Activated CD4-positive, CD25-positive, alpha-beta regulatory T cell treated with anti-CD3 and anti-CD28 coated beads, Interleukin-2, amount 50 U/mL, for 24 hours (primary cell): Measurements from ENCODE around the gene SYNCRIP.
A peak's percentile ranks its signal among the peaks of the same experiment; 100 is the strongest.
"Not testable (repeated sequence)": the region's sequence is repeated elsewhere in the genome, so short reads cannot be mapped to it uniquely, and the experiment has no call there.

Source experiments
- ATAC-seq, 2 donors: fragments of 150-1000 bp; cut with Tn5 transposase; one replicate each; pipeline ENCODE4 v1.10.0; 2021; ENCODE audit warnings: mild to moderate bottlenecking in 1 of 2, moderate library complexity in 1 of 2

The SYNCRIP gene

DNA sequence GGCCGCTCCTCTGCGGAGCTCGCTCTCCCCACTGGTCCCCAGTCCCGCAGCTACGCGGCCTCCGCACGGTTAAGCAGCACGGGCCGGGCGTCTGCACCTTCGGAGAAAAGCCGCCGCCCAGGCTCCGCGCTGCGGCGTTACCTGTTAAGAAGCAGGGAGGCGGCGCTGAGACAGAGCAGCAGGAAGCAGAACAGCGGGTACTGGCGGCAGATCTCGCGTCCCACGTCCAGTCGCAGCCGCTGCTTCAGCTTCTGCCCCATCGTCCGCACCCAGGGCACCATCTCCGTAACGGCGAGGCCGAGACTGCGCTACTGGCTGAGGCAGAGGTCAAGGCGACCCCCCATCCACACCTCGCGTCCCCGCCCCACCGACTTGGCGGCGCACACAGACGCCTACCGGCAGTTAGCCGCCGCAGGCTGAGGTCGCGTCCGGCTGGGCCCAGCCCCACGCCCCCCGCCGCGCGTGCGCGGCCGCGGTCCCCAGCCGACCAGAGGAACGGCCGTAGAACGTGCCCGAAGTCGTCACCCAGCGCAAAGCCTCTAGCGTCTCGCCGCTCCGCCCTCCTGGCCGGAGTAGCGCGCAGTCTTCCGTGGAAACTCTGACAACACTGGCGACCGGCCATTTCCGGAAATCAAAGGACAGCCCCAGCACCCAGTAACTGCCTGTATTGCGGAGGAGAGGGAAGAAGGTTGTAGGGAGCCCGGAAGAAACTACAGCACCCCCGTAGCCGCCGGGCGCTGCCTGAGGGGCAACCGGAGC is 49.1 kb downstream of the SYNCRIP start, which contains the start of gene SNX14:
TSS of gene SNX14 (minus strand) at position 421 of the 759 bp plus-strand sequence. CDS start at position 281, 140 bp downstream.
- peak; percentile 77 to 78 for ATAC-seq

DNA sequence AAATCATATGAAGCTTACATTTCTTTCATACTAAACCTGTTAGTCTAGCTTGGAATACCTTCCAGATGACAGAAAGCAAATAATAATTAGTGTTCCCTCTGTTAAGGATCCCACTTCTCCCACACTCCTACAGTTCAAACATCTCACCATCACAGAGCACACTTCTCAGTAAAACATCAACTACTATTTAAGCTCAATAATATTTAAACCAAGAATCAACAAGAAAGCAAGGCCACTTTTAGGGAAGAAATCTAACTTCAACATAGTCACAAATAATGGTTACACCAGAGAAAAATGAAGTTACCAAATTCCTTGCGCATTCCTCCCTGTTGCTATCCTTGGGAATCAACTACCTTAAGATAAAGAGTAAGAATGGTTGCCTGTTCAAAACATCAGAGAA is 50.7 kb downstream of the SYNCRIP start:
- no peak for ATAC-seq

DNA sequence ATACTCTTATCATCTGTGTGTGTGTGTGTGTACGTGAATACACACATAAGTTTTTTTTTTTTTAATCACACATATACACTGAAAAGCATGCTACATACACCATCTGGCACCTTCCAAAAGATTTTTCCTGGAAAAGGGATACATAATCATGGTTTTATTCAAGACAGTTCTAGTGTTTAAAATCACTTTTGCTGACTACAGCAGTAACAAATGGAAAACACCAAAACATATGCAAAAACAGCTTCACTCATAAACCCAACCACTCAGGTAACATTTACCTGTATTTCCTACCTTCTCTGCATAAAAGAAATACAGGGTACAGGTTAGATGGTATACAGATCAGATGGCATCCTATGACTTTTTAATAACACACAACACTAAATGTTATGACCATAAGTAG is 51.5 kb downstream of the SYNCRIP start:
- ATAC-seq = no peak

DNA sequence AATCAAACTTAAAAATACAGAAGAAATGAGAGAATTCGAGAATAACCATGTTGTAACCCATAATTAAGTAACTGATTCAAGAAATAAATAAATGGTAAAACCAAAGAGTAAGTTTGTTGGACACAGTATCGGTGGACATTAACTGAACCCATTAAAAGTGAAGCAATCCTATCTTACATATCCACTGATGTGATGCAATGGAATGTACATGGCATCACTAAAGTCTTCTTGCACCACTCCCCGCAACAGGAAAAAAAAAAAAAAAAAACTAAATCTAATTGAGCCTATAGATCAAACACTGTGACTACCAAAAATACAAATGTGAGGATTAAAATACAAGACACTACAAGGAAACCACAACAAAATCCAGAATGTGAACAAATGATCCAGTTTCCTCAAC is 56.9 kb downstream of the SYNCRIP start:
- ATAC-seq = no peak

DNA sequence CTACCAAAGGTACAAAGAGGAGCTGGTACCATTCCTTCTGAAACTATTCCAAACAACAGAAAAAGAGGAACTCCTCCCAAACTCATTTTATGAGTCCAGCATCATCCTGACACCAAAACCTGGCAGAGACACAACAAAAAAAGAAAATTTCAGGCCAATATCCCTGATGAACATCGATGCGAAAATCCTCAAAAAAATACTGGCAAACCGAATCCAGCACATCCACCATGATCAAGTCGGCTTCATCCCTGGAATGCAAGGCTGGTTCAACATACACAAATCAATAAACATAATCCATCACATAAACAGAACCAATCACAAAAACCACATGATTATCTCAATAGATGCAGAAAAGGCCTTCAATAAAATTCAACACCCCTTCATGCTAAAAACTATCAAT is 59.9 kb downstream of the SYNCRIP start:
- not testable (repeated sequence) for ATAC-seq

DNA sequence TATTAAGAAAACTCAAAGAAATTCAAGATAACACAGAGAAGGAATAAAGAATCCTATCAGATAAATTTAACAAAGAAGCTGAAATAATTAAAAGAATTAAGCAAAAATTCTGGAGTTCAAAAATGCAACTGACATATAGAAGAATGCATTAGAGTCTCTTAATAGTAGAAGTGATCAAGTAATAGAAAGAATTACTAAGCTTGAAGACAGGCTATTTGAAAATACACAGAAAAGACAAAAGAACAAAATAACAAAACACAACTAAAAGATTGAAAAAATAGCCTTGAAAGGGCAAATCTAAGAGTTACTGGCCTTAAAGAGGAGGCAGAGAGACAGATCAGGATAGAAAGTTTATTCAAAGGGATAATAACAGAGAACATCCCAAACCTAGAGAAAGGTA is 61.1 kb downstream of the SYNCRIP start:
- ATAC-seq = no peak

DNA sequence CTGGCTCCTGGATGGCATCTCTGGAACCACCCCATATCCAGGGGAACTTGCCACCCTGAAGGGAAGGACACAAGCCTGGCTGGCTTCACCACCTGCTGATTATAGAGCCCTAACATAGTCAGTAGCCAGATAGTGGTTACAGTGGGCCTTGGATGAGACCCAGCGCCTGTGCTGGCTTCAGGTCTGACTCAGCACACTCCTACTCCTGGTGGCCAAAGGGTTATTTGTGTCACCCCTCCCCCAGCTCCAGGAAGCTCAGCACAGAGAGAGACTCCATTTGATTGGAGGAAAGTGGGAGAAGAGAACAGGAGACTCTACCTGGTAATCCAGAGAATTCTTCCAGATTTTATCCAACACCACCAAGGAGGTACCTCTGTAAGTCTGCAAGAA is 61.8 kb downstream of the SYNCRIP start:
- ATAC-seq = no peak

DNA sequence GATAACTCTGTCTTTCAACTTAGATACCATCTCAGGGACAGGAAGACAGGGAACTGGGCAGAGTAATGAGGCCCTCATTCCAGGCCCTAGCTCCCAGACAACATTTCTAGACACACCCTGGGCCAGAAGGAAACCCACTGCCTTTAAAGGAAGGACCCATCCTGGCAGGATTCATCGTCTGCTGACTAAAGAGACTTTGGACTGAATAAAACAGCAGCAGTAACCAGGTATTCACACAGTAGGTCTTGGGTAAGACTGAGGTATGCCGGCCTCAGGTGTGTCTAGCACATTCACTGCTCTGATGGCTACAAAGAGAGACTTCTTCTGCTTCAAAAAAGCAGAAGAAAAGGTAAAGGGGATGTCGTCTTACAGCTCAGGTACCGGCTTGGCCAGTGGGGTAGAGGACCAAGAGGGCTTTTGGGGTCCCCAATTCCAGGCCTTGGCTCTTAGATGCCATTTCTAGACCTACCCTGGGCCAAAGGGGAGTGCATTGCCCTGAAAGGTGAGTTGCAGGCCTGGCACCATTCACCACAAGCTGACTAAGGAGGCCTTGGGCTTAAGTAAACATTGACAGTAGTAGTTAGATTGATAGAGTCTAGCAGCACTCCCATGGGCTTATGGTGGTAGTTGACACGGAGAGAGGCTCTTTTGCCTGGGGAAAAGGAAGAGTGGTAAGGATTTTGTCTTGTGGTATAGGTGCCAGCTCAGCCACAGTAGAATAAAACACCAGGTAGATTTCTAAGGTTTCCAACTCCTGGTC is 62.4 kb downstream of the SYNCRIP start:
- no peak for ATAC-seq

DNA sequence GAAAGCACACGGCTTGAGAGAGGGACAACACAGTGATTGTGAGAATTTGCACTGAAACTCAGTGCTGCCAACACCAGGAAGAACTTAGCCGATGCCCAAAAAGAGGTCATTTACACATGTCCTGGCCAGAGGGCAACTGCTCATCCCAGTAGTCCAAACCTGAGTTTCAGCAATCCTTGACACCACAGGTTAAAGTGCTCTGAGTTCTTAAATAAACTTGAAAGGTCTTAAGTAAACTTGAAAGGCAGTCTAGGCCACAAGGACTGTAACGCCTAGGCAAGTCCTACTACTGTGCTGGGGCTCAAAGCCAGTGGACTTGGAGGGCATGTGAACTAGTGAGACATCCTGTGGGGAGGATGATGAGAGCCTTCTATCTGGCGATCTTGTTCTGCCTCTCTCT is 63.1 kb downstream of the SYNCRIP start:
- ATAC-seq = no peak

DNA sequence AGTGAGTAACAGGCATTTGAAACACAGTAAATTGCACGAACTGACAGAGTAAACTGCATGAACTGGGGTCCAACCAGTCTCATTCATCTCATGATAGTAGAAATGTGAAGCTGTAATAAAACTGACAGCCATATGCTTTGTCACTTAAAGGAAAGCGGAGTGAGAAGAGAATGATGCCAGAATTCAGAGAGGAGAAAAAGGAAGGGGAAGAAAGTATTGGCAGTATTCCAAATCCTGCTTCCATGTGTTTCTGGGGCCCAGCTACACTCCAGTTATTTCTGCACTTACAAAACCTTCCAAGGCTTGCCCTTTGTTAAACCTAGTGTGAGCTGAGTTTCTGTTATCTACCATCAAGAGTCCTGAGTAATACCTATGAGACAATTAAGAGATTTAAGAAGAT is 66.2 kb downstream of the SYNCRIP start:
- no peak for ATAC-seq

DNA sequence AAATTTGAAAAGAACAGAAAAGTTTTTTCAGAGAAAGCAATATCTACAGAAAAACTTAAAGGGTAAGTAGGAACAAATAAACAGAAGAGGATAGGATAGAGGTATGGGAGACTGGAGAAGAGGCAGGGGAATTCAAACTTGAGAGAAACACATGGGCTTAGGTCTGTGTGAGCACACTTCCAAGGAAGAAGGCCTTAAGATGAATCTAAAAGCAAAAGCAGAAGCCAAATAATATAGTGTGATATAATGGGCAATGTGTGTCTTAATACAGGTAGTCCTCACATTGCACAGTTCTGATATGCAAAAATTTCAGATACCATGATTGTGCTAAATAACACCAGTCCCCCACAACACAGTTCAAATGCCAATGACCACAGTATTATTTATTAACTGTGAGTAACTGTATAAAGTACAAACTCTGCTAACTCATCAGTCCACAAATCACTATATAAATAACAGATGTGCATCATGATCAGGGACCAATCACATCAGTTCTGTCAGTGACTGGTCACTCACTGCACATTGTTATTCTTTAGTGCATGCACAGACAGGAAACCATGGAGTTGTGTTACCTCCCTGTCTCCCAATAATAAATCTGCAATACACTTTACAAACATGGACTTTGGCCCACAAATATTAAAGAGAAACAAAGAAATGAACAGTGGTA is 67.6 kb downstream of the SYNCRIP start:
- ATAC-seq = no peak

DNA sequence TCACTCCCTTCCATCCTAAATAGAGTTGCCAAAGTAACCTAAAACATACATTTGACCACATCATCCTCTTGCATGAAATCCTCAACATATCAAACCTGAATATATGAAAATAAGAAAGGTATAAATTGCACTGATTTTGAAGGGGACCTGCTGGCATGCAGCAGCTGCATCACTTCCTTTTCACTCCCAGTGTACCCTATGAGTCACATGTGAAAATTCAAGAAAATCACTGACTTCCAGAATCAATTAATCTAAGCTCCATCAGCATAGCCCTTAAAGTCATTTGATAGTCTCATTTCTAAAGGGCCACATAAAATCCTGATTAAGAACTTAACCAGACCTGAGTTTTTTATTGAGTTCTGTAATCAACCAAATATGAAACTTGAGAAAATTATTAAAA is 73.4 kb downstream of the SYNCRIP start:
- no peak for ATAC-seq

DNA sequence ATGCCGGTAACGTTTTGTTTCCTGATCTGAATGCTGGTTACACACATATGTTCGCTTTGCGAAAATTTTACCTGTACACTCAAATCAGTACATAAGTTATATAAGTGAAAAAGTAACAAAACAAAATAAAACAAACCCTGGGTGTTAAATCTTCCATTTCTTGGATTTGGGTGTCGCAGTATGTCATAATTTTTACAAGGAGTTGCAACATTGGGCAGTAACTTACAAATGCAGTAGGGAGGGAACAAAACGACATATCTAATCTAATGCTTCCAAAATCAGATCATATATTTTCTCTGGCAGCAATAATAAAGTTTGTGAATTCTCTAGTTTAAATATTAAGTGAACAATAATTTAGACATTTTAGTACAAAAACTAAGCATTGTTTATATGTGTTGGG is 74.3 kb downstream of the SYNCRIP start:
- ATAC-seq = no peak

DNA sequence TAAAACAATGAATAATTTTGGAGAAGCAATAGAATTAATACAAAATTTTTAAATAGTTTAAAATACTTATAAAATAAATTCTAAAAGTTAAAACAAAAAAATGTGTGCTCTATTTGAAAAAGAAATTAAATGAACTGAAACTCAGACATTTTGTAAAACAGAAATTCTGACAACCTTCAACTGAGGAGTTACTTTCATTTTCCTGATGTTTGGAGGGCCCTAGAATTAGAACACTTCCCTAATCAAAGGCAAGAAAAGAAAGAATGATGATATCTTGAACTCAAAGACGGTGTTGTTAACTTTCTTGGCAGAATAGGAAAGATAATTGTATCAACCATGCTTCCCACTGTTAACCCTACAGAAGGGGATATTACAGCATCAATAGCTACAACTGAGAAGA is 77.0 kb downstream of the SYNCRIP start:
- no peak for ATAC-seq

DNA sequence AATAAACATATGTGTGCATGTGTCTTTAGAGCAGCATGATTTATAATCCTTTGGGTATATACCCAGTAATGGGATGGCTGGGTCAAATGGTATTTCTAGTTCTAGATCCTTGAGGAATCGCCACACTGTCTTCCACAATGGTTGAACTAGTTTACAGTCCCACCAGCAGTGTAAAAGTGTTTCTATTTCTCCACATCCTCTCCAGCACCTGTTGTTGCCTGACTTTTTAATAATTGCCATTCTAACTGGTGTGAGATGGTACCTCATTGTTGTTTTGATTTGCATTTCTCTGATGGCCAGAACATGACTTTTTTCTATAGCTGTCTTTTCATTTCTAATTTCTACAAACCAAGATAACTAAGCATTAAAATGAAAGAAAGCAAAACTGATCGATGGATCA is 78.5 kb downstream of the SYNCRIP start:
- ATAC-seq = not testable (repeated sequence)
